Right lobe of liver (tissue), 6 donors: Measurements from ENCODE around the gene ALDOB. TPM values are rescaled to one million over a fixed set of nuclear protein-coding genes. Genes with fewer than 3 reads are reported as not detected.
"Not testable (repeated sequence)": the region's sequence is repeated elsewhere in the genome, so short reads cannot be mapped to it uniquely, and the experiment has no call there.

Experiments
- ATAC-seq, 4 donors: fragments of 200-7000 bp; cut with Tn5 transposase; one replicate each; pipeline ENCODE4 v1.9.1; 2020; ENCODE audit warnings: mild to moderate bottlenecking in 4 of 4, moderate library complexity in 4 of 4
- DNase-seq, 3 donors: peaks; one replicate each; pipeline ENCODE4 v3.0.0-alpha.2; 2020
- H3K27ac ChIP-seq, 3 donors: fragments of 200-600 bp; one replicate each; pipeline ENCODE4 v1.8.0; 2022
- H3K27me3 ChIP-seq, 2 donors: fragments of 200-600 bp; one replicate each; pipeline ENCODE4 v1.8.0; 2022
- H3K36me3 ChIP-seq, 4 donors: fragments of 200-600 bp; sonication (generic) in 1 of 4; one replicate each; pipeline versions ENCODE4 v1.5.1 to v1.8.0; 2017 to 2022; ENCODE audit warnings: control low read depth in 1 of 4
- H3K4me1 ChIP-seq, 4 donors: fragments of 200-600 bp; sonication (generic) in 1 of 4; one replicate each; pipeline versions ENCODE4 v1.5.1 to v1.8.0; 2017 to 2022; ENCODE audit warnings: control low read depth in 1 of 4
- H3K4me3 ChIP-seq, 3 donors: fragments of 200-600 bp; one replicate each; pipeline ENCODE4 v1.8.0; 2022
- H3K9me3 ChIP-seq, 4 donors: fragments of 200-600 bp; sonication (generic) in 1 of 4; one replicate each; pipeline versions ENCODE4 v1.5.1 to v1.8.0; 2017 to 2022; ENCODE audit warnings: control low read depth in 1 of 4
- CTCF ChIP-seq, 4 donors: fragments of 200-600 bp in 3 of 4; fragments of 450-650 bp in 1 of 4; IDR thresholded peaks; one replicate each; pipeline versions ENCODE4 v1.5.1 to v1.8.0; 2016 to 2022; ENCODE audit warnings: antibody characterized with exemption in 4 of 4, mild to moderate bottlenecking in 2 of 4
- POLR2A ChIP-seq: fragments of 450-650 bp; IDR thresholded peaks from one replicate; pipeline ENCODE4 v1.6.1; 2017; ENCODE audit warnings: antibody characterized with exemption, mild to moderate bottlenecking
- WGBS: methylation state at CpG from one replicate; pipeline ENCODE4 v1.1.6; 2018; ENCODE audit warnings: low coverage, low lambda C conversion rate; ENCODE audit not compliant: insufficient coverage; ENCODE audit errors: missing lambda C conversion rate; 5-methylcytosine and 5-hydroxymethylcytosine counted together
- intact Hi-C, 2 donors: fragments of 100-400 bp; cut with DNase I; formaldehyde crosslinking; loops; one replicate each; pipeline versions ENCODE4 v1.11.2 to v1.14.1; 2022
- total RNA-seq, 6 experiments: library from RNA; depleted of rRNA in 2 of 6; stranded (reverse); fragments of >200 nt in 2 of 6; fragmentation: NEBNext Ultra II Directional in 3 of 6; extraction: Animal tissue kit (Norgen Biotek cat#: 25700) in 3 of 6; gene quantifications; one replicate each; pipeline versions ENCODE4 v1.1.0 to v1.2.4, GENCODE V29; 2016 to 2023
- donor health status: DM: no; HTN: yes; CAD: no.
- donor health status: DM: no; HTN: no; CAD: no.
- donor health status: DM: no; HTN: no; CAD: no.
- donor health status: DM: no; HTN: yes; CAD: no.
- donor health status: DM: no; HTN: yes; CAD: no.

The ALDOB gene
- total RNA-seq, 6 experiments from 2014 or later: 2,876 to 4,505 (median 3,144) TPM

- Histone ChIP-seq H3K36me3 (peaks cover 0 to 16% (median 8%) of the 10 kb centered on the region in 4 donors), H3K4me3 (no peak overlapping the region), H3K27me3 (no peaks in the 10 kb centered on the region), H3K4me1 (peaks cover 0 to 7% (median 0%) of the 10 kb centered on the region in 4 donors), H3K9me3 (no peaks in the 10 kb centered on the region), H3K27ac (peak overlapping the region in 2 of 3 donors; percentile 7 to 57)
- WGBS: 30% methylated on average over 2 of the region's 2 CpGs
- peak; percentile 40 to 54 (median 50) for TF ChIP-seq CTCF (IDR thresholded peaks at IDR 0.05)
- TF ChIP-seq POLR2A: no peak
- ATAC-seq: peak; percentile 70 to 83 (median 74)
- DNase-seq: no peak
- intact Hi-C loops: no loop called here
Observed at GRCh38 chr9:101388507-101388993, 47.0 kb downstream of the ALDOB start.

GRCh38 chr9:101387871-101388506, 47.6 kb downstream of the ALDOB start:
- intact Hi-C loops: no loop called here
- Histone ChIP-seq H3K9me3 (no peaks in the 10 kb centered on the region), H3K4me3 (no peak overlapping the region), H3K4me1 (peaks cover 0 to 7% (median 0%) of the 10 kb centered on the region in 4 donors), H3K27me3 (no peaks in the 10 kb centered on the region), H3K36me3 (peaks cover 0 to 16% (median 8%) of the 10 kb centered on the region in 4 donors), H3K27ac (peak overlapping the region in 2 of 3 donors; percentile 7 to 57)
- ATAC-seq: peak; percentile 81 to 94 (median 83)
- no peak for TF ChIP-seq POLR2A
- peak; percentile 54 to 70 (median 68) for TF ChIP-seq CTCF (IDR thresholded peaks at IDR 0.05)
- no peak for DNase-seq
- 44% methylated on average over 6 of the region's 6 CpGs for WGBS

- intact Hi-C loops, H3K9me3 ChIP-seq, H3K27me3 ChIP-seq: not testable (repeated sequence)
- Histone ChIP-seq H3K36me3 (peaks cover 0 to 24% (median 7%) of the 10 kb centered on the region in 4 donors), H3K4me1 (peaks cover 0 to 14% (median 0%) of the 10 kb centered on the region in 4 donors), H3K27ac (peak within 1 kb of the TSS; percentile 75 to 91 (median 82)), H3K4me3 (peak within 1 kb of the TSS; percentile 31 to 52 (median 50))
- ATAC-seq: peak; percentile 18 to 60 (median 42)
- peak; percentile 75 for TF ChIP-seq POLR2A
- peak; percentile 31 to 79 (median 71) for DNase-seq
- WGBS: 57% methylated on average over 11 of the region's 11 CpGs
Observed at GRCh38 chr9:101384873-101385536, 50.6 kb downstream of the ALDOB start, which contains the start of gene BAAT. TSS of gene BAAT (minus strand) at chr9:101385006. CDS start at chr9:101371404, 13,602 bp downstream.

GRCh38 chr9:101383361-101383760, 52.2 kb downstream of the ALDOB start:
- TF ChIP-seq CTCF (IDR thresholded peaks at IDR 0.05): no peak
- TF ChIP-seq POLR2A: no peak
- Histone ChIP-seq H3K27ac (peak overlapping the region; percentile 75 to 91 (median 82)), H3K9me3 (no peaks in the 10 kb centered on the region), H3K36me3 (peaks cover 0 to 14% (median 0%) of the 10 kb centered on the region in 4 donors), H3K4me1 (peaks cover 0 to 19% (median 0%) of the 10 kb centered on the region in 4 donors), H3K27me3 (no peaks in the 10 kb centered on the region), H3K4me3 (peak overlapping the region; percentile 31 to 52 (median 50))
- intact Hi-C loops: no loop called here
- ATAC-seq: peak in 3 of 4 donors; percentile 12 to 49 (median 47)
- 24% methylated on average over 2 of the region's 2 CpGs for WGBS
- no peak for DNase-seq
